GM18867 (cell line): ENCODE data around the gene HHAT.
A peak's percentile ranks its signal among the peaks of the same experiment; 100 is the strongest.
"Not testable (repeated sequence)": the region's sequence is repeated elsewhere in the genome, so short reads cannot be mapped to it uniquely, and the experiment has no call there.

ENCODE experiments used
- ATAC-seq: cut with Tn5 transposase; IDR thresholded peaks from one replicate; pipeline ENCODE4 v1.9.1; 2021; ENCODE audit warnings: mild to moderate bottlenecking, moderate library complexity; ENCODE audit not compliant: unreplicated experiment

HHAT gene

DNA sequence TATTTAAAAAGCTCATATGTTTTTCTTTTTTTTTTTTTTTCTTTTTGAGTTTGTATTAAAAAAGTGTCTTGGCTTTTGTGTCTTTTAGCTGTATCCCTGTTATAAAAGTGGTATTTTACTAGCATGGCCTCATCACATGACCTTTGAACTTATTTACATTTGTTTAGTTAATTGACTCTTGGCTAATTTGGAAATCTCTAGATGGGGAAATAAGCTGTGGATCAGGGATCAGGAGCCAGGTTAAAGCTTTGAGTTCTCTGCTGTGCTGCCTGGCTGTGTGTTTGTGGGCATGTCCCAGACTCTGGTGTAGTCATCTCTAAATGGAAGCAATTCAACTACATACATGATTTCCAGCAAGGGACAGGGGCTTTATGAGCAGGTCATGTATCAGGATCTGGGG, 56.5 kb downstream of the HHAT start:
- no peak for ATAC-seq

DNA sequence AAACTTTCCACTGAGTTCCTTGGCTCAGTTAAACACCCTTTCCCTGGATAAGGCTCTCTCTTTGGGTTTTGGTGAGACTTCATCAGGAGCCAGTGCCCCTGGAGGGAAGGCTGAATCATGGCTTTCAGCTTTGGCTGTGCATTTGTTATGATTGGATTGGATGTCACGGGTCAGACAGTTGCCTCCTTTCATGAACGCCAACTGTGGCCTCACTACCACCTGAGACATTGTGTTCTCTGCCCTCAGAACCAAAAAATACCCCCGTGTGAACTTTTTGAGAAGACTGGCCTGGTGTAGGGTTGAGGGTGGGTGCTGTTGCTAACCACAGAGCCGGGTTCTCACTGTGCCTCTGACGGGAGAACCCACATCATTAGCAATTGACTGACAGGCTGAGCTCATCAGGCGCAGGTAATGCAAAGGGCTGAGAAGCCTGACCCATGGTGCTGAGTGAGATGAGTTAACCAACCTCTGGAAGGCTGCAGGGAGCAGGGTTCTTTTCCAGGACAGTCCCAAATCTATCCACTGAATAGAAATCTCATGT, 65.6 kb downstream of the HHAT start:
- ATAC-seq, result peak; percentile 75

DNA sequence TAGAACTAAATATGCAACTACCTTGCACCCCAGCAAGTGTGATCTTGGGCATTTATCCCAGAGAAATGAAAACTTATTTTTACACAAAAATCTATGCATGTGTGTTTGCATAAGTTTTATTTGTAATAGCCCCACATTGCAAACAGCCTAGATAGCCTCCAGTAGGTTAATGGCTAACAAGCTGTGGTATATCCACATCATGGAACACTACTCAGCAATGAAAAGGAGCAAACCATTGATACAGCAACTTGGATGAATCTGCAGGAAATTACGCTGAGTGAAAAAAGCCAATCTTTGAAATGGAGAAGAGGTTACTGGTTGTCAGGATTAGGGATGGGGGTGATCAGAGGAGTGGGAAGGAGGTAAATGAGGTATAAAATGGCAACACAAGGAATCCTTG, 67.8 kb downstream of the HHAT start:
- no peak for ATAC-seq

DNA sequence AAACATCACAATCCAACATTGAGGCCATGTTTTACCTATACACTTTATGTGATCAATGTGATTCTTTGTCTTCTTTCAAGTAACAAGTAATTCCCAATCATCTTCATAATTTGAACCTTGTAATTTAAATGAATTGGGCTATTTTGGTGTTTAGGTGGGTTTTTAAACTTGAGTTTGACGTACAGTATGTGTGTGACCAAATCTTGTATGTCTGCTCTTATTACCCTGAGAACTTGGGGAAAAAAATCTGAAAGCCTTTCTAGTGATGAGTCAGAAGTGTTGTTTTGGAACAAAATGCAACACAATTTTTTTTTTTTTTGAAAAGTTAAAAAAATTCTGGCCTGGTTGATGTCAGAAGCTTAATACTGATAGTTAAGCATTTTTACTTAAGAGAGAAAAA, 68.5 kb downstream of the HHAT start:
- ATAC-seq, result no peak

DNA sequence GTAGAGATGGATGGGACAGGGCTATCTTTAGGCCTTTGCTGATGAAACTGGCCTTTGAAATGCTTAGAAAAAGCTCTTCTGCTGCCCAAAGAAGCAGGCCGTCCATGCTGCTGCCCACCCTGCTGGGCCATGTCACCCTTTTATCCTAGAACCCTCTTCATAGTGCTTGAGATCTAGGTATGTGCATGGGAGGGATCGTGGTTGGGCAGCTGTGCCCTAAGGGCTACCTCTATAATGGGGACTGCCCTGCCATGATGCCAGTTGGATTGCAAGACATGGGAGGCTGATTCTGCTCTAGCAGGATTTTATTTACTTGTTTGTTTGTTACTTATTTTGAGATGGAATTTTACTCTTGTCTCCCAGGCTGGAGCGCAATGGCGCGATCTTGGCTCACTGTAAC, 69.0 kb downstream of the HHAT start:
- no peak for ATAC-seq

DNA sequence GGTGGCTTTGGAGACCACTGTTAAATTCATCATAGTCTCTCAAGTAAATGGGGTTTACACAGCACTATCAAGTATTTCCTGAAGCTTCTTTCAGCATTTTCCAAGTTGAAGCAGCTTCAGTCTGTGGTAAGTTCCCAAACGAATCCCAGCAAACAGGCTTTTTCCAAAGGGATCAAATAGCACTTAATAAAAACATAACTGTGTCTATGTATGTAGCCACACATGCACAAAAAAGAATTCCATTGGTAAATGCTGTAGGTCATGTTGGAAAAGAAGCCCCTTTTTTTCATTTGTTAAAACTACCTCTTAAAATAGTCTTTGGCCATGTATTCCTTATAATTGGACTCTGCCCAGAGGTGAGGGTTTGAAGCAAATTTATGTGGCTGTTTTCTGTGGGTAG, 69.8 kb downstream of the HHAT start:
- ATAC-seq, result no peak

DNA sequence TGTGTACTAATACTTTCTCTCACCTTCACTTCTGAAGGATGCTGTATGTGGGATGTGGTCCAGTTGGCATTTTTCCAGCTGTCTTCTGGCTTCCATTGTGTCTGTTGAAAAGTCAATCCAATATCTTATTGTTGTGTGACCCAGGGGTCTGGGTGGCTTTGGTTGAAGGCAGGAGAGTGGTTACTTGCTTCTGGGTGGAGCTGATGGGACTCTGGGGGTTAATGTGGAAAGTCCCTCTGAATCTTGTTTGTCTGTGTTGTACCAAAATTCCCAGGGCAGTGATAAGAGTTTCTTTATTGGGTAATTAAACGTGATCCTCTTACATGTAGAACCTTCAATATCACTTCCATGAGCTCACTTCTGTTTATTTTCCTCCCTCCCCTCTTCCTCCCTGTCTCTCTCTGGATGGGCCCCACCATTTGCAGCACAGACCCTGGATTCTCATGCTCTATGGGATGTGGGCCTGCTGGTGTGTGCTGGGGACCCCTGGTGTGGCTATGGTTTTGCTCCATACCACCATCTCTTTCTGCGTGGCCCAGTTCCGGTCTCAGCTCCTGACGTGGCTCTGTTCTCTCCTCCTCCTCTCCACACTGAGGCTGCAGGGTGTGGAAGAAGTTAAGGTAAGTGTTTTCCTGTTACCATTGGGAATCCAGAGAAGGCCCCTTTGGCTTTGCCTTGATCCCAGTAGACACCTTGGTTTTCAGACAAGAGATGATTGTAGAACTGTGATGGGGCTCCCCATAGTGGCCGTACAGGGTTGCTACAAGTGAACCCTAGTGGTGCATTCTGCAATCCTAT, 71.5 kb downstream of the HHAT start:
- peak; percentile 97 for ATAC-seq

DNA sequence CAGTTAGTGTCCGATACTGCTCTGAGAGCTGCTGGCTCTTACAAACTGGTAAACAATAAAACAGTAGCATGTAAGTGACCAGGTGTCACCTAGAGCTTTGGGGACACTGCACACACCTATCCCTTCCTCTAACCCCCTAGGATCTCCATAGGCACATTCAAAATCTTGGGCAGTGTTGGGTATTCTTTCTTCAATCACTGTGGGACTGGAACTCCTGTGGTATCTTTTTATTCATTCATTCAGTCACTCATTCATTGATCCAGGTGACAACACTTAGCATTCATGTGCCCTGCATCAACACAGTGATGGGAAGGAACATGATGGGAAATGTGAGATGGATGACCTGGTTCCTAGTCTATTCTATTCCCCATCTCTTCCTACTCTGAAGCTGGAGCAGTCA, 73.9 kb downstream of the HHAT start:
- ATAC-seq, result no peak

DNA sequence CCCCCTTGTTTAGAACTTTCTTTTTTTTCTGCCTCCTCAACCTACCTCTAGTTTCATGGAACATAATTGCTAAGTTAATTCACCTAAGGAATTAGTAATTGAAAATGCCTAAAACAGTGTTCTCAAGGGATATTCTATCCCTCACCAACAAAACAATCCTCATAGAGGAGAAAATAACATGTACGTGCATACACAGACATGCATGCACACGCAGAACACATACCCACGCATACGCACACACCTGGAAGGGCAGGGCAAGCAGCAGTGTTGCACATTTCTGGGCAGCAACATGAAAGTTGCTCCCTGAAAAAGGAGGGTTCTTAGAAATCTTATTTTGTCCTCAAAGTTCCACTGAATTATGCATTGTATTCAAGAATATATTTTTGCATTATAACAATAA, 76.6 kb downstream of the HHAT start:
- ATAC-seq, result no peak

DNA sequence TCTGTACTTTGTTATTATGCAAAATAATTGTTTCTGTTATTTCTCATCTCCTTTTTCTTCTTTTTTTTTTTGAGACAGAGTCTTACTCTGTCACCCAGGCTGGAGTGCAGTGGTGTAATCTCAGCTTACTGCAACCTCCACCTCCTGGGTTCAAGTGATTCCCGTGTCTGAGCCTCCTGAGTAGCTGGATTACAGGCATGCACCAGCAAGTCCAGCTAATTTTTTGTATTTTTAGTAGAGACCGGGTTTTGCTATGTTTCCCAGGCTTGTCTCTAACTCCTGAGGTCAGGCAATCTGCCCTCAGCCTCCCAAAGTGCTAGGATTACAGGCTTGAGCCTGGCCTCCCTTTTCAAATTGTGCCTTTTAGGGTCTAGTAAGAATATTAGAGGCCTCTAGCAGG, 77.6 kb downstream of the HHAT start:
- ATAC-seq, result not testable (repeated sequence)

DNA sequence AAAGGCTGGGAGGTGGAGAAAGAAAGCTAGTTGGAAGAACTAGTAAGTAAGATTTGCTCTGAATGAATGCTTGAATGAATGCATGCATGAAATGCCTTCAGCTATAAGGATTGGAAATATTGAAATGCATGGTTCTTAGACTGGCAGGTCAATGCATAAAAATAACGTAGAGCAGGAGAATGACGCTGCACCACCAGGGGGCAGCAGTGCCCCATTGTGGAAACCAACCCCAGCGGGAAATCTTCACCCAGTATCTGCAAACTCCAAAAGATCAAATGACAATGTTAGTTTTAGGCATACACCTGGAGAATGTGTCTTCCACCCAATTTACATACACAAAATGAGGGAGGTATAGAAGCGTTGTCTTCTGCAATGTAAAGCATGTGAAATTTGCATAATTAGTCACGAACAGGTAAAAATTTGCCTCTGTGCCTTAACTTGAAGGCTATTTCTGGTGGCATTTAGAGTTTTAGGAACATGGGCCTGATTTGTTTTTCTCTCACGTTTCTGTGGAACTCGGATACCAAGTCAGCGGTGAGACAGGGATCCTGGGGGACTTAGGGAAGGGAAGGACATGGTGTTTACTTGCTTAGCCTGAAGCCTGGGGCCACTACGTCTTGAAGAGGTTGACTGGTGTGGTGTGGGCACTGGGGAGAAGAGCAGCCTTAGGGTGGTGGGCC, 78.6 kb downstream of the HHAT start:
- ATAC-seq, result peak; percentile 85

DNA sequence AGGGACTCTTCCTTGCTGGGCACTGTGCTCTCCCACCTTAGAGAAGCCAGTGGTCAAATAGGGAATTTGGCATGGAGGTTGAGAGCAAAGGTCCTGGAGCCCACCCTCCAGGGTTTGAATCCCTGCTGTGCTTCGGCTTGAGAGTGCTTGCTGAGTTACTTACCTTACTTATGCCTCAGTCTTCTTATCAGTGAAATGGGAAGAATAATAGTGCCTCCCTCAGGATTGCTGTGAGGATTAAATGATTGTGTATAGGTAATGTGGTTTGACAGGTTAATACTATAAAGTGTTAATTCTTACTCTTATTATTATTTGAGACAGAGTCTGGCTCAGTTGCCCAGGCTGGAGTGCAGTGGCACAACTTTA, 79.2 kb downstream of the HHAT start:
- no peak for ATAC-seq

DNA sequence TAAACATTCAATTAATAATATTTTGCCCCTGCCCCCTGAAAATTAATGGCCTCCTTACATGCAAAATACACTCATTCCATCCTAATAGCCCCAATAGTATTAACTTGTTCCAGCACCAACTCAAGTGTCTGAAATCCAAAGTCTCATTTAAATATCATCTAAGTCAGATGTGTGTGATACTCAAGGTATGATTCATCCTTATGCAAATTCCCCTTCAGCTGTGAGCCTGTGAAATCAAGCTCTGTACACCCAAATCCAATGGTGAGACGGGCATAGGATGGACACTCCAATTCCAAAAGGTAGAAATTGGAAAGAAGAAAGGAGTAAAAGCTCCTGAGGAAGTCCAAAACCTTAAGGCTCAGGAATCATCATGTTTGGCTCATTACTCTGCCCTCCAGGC, 83.5 kb downstream of the HHAT start:
- ATAC-seq, result no peak

DNA sequence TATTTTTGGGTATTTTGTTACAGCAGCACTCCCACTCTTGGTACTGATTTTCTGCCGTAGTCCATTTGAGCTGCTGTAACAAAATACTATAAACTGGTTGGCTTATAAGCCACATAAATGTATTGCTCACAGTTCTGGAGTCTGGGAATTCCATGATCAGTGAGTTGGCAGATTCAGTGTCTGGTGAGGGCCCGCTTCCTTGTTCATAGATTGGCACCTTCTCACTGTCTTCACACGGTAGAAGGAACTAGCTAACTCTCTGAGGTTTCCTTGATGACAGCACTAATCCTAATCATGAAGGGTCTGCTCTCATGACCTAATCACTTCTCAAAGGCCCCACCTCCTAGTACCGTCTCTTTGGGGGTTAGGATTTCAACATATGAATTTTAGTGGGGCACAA, 85.2 kb downstream of the HHAT start:
- ATAC-seq, result no peak

DNA sequence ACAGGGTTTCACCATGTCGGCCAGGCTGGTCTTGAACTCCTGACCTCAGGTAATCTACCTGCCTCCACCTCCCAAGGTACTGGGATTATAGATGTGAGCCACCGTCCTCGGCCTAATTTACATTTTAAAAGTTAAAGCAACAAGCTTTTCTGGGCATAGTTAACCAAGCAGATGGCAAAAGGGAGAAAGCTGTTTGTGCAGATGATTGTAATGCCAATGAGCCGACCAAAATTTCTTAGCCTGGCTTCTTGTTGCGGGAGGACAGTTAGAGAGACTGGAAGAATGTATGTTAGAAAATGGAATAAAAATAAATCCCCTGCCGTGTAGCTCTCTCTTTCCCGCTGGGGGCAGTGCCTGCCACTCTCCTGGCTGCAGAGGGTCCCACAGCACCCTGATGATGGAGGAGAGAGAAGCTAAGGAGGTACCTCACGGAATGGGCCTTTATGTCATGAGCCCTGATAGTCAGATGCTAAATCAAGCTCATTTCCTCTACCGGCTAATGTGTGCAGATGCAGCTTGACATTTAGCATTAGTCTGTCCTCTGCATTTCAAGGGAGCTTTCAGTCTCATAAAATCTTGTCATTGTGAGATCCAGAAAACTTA, 87.2 kb downstream of the HHAT start:
- no peak for ATAC-seq

DNA sequence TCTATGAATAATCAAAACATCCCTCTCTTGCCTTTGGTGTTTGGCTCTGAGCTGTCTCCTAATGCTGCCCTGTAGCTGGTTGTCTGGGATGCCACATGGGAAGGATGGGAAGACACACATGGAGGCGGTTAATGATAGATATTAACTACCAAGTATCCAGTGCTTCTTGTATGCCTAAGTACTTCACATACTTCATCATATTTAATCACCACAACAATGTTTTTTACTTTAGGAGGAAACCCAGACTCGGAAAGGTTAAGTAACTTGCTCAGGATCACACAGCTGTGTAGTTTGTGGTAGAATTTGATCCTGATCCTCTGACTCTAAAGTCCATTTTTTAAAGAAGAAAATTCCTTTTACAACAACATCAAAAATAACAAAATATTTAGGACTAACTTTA, 88.0 kb downstream of the HHAT start:
- no peak for ATAC-seq

DNA sequence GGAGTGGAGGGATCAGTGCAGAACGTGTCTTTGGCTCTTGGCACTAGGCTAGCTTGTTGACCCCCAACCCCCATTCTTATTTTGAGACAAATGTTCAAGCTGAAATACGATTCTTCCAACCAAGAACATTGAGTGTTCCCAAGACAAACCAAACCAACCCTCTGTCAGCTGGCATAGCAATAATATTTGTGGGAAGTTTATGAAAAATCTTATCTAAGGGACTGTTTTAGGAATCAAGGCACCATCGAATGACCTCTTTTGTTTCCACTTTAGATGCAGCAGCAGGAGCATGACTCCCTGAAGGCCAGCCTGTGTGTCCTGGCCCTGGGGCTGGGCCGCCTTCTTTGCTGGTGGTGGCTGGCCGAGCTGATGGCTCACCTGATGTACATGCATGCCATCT, 89.2 kb downstream of the HHAT start:
- ATAC-seq, result no peak

DNA sequence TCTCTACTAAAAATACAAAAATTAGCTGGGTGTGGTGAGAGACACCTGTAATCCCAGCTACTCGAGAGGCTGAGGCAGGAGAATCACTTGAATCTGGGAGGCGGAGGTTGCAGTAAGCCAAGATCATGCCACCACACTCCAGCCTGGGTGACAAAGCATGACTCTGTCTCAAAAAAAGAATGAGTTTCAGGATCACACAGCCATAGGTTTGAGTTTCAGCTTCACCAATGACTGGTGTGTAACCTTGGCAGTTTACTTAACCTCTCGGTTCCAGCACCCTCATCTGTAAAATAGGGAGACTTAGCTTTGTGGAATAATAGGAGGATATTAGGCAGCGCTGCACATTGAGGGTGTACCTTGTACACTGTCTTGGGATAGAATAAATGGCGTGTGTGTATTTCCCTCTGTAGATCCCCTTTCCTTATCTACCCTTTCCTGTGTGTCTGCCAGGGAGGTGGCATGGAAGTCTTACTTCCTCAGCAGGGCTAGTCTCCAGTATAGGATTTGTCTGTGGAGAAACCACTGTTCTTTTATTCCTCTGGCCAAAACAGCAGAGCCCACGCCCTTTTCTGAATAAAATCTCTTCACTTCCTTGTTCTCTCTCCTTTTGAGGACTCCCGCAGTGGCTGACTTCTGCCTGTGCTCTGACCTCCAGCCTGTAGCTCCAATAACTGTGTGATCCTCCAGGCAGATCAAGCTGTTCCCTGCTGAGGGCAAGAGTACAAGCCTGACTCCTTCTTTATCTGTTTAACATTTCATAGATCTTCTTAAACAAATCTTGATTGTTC, 90.4 kb downstream of the HHAT start:
- ATAC-seq, result no peak

DNA sequence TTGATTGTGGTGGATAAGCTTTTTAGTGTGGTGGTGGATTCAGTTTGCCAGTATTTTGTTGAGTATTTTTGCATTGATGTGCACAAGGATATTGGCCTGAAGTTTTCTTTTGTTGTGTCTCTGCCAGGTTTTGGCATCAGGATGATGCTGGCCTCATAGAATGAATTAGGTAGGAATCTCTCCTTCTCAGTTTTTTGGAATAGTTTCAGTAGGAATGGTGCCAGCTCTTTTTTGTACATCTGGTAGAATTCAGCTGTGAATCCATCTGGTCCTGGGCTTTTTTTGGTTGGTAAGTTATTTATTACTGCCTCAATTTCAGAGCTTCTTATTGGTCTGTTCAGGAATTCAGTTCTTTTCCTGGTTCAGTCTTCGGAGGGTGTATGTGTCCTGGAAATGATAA, 98.0 kb downstream of the HHAT start:
- not testable (repeated sequence) for ATAC-seq

DNA sequence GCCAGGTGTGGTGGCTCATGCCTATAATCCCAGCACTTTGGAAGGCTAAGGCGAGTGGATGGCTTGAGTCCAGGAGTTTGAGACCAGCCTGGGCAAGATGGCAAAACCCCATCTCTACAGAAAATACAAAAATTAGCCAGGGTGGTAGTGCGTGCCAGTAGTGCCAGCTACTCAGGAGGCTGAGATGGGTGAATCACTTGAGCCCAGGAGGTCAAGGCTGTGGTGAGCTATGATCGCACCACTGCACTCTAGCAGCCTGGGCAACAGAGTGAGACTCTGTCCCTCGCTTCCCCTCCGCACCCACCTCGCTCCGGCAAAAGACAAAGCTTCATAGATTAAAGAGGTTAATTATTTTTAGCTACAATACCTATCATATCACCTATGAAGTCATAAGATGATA, 100.0 kb downstream of the HHAT start:
- no peak for ATAC-seq

DNA sequence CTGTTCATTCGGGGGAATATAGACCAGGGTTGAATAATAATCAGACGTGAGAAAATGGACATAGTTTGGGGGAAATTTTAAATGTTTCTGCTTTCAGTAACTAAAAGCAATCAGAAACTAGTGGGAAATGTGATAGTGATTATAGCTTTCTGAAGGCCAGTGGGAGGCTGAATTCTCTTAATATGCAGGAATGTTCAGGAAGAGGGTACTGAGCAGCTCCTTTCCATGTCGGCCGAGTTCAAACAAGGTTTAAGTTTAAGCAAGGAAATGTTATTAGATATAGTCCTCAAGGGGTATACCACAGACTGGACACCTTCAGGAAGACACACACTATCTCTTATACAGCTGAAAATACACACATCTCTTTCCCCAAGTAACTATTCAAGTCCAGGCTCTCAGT, 105.5 kb downstream of the HHAT start:
- ATAC-seq, result no peak
